Activated naive CD8-positive, alpha-beta T cell (primary cell): ENCODE data around the gene DGLUCY.

ENCODE experiments used
- H3K27ac Mint-ChIP-seq: one replicate; pipeline ENCODE4 v1.8.0; 2021; ENCODE audit warnings: mixed read lengths
- H3K27me3 Mint-ChIP-seq: one replicate; pipeline ENCODE4 v1.8.0; 2021; ENCODE audit warnings: mixed read lengths
- H3K36me3 Mint-ChIP-seq: one replicate; pipeline ENCODE4 v1.8.0; 2021; ENCODE audit warnings: mixed read lengths
- H3K4me1 Mint-ChIP-seq: one replicate; pipeline ENCODE4 v1.8.0; 2021; ENCODE audit warnings: low read depth, mixed read lengths
- H3K4me3 Mint-ChIP-seq: one replicate; pipeline ENCODE4 v1.8.0; 2021; ENCODE audit warnings: mild to moderate bottlenecking, mixed read lengths
- H3K9me3 Mint-ChIP-seq: one replicate; pipeline ENCODE4 v1.8.0; 2021; ENCODE audit warnings: low read depth, mixed read lengths

The DGLUCY gene

GRCh38 chr14:91249841-91250616 lies 136.2 kb downstream of the DGLUCY start:
- H3K36me3 Mint-ChIP-seq: peaks cover 8% of the 10 kb centered on the region

GRCh38 chr14:91250912-91251311 lies 137.0 kb downstream of the DGLUCY start:
- Mint-ChIP-seq H3K36me3 (peaks cover 8% of the 10 kb centered on the region), H3K4me1 (peaks cover 74% of the 10 kb centered on the region), H3K4me3 (peak overlapping the region; percentile 7), H3K27ac (peak overlapping the region; percentile 78), H3K27me3 (no peaks in the 10 kb centered on the region), H3K9me3 (peaks cover 4% of the 10 kb centered on the region)

More at GRCh38 chr14:91249841-91250616, 136.2 kb downstream of the DGLUCY start:
- Mint-ChIP-seq H3K4me1 (peaks cover 77% of the 10 kb centered on the region), H3K9me3 (peaks cover 4% of the 10 kb centered on the region), H3K27ac (peak overlapping the region; percentile 78), H3K27me3 (no peaks in the 10 kb centered on the region), H3K4me3 (peak overlapping the region; percentile 38)

GRCh38 chr14:91252871-91253794 lies 139.3 kb downstream of the DGLUCY start:
- Mint-ChIP-seq H3K4me3 (peak overlapping the region; percentile 51), H3K27me3 (no peaks in the 10 kb centered on the region), H3K4me1 (peaks cover 63% of the 10 kb centered on the region), H3K27ac (peak overlapping the region; percentile 78), H3K9me3 (no peaks in the 10 kb centered on the region), H3K36me3 (peaks cover 2% of the 10 kb centered on the region)

GRCh38 chr14:91253795-91254323 lies 140.0 kb downstream of the DGLUCY start:
- peaks cover 57% of the 10 kb centered on the region for H3K4me1 Mint-ChIP-seq
- H3K27ac Mint-ChIP-seq: peak overlapping the region; percentile 86
- H3K27me3 Mint-ChIP-seq: no peaks in the 10 kb centered on the region
- peak overlapping the region; percentile 78 for H3K4me3 Mint-ChIP-seq
- H3K36me3 Mint-ChIP-seq: peaks cover 2% of the 10 kb centered on the region
- no peaks in the 10 kb centered on the region for H3K9me3 Mint-ChIP-seq

GRCh38 chr14:91254461-91254860 lies 140.6 kb downstream of the DGLUCY start:
- peaks cover 55% of the 10 kb centered on the region for H3K4me1 Mint-ChIP-seq
- H3K9me3 Mint-ChIP-seq: no peaks in the 10 kb centered on the region
- peak overlapping the region; percentile 78 for H3K4me3 Mint-ChIP-seq
- peaks cover 2% of the 10 kb centered on the region for H3K36me3 Mint-ChIP-seq
- H3K27ac Mint-ChIP-seq: peak overlapping the region; percentile 86
- no peaks in the 10 kb centered on the region for H3K27me3 Mint-ChIP-seq

GRCh38 chr14:91255026-91255695 lies 141.3 kb downstream of the DGLUCY start:
- H3K9me3 Mint-ChIP-seq: no peaks in the 10 kb centered on the region
- H3K27me3 Mint-ChIP-seq: no peaks in the 10 kb centered on the region
- no peak overlapping the region for H3K4me3 Mint-ChIP-seq
- peaks cover 2% of the 10 kb centered on the region for H3K36me3 Mint-ChIP-seq
- peak overlapping the region; percentile 86 for H3K27ac Mint-ChIP-seq
- peaks cover 51% of the 10 kb centered on the region for H3K4me1 Mint-ChIP-seq

- no peaks in the 10 kb centered on the region for H3K9me3 Mint-ChIP-seq
- H3K27me3 Mint-ChIP-seq: no peaks in the 10 kb centered on the region
- H3K36me3 Mint-ChIP-seq: peaks cover 2% of the 10 kb centered on the region
- peaks cover 46% of the 10 kb centered on the region for H3K4me1 Mint-ChIP-seq
- no peak overlapping the region for H3K27ac Mint-ChIP-seq
- H3K4me3 Mint-ChIP-seq: no peak overlapping the region
Measured at GRCh38 chr14:91256661-91257060, 142.8 kb downstream of the DGLUCY start.

GRCh38 chr14:91257328-91258010 lies 143.6 kb downstream of the DGLUCY start:
- H3K36me3 Mint-ChIP-seq: peaks cover 2% of the 10 kb centered on the region
- H3K27me3 Mint-ChIP-seq: no peaks in the 10 kb centered on the region
- H3K9me3 Mint-ChIP-seq: no peaks in the 10 kb centered on the region
- no peak overlapping the region for H3K4me3 Mint-ChIP-seq
- peaks cover 40% of the 10 kb centered on the region for H3K4me1 Mint-ChIP-seq
- H3K27ac Mint-ChIP-seq: no peak overlapping the region

- H3K27ac Mint-ChIP-seq: no peak overlapping the region
- no peaks in the 10 kb centered on the region for H3K36me3 Mint-ChIP-seq
- H3K27me3 Mint-ChIP-seq: no peaks in the 10 kb centered on the region
- H3K9me3 Mint-ChIP-seq: no peaks in the 10 kb centered on the region
- peaks cover 39% of the 10 kb centered on the region for H3K4me1 Mint-ChIP-seq
- H3K4me3 Mint-ChIP-seq: no peak overlapping the region
Measured at GRCh38 chr14:91258011-91258618, 144.2 kb downstream of the DGLUCY start.

- Mint-ChIP-seq H3K9me3 (no peaks in the 10 kb centered on the region), H3K4me1 (peaks cover 44% of the 10 kb centered on the region), H3K4me3 (no peak overlapping the region), H3K27ac (peak overlapping the region; percentile 29), H3K27me3 (no peaks in the 10 kb centered on the region), H3K36me3 (no peaks in the 10 kb centered on the region)
Measured at GRCh38 chr14:91258876-91259275, 145.0 kb downstream of the DGLUCY start.

GRCh38 chr14:91261115-91261514 lies 147.2 kb downstream of the DGLUCY start:
- H3K36me3 Mint-ChIP-seq: no peaks in the 10 kb centered on the region
- no peaks in the 10 kb centered on the region for H3K27me3 Mint-ChIP-seq
- H3K4me3 Mint-ChIP-seq: no peak overlapping the region
- no peak overlapping the region for H3K27ac Mint-ChIP-seq
- no peaks in the 10 kb centered on the region for H3K9me3 Mint-ChIP-seq
- peaks cover 44% of the 10 kb centered on the region for H3K4me1 Mint-ChIP-seq

- H3K4me1 Mint-ChIP-seq: peaks cover 48% of the 10 kb centered on the region
- no peak overlapping the region for H3K4me3 Mint-ChIP-seq
- H3K27me3 Mint-ChIP-seq: no peaks in the 10 kb centered on the region
- no peaks in the 10 kb centered on the region for H3K36me3 Mint-ChIP-seq
- H3K9me3 Mint-ChIP-seq: no peaks in the 10 kb centered on the region
- H3K27ac Mint-ChIP-seq: no peak overlapping the region
Measured at GRCh38 chr14:91261986-91262549, 148.2 kb downstream of the DGLUCY start.

GRCh38 chr14:91263329-91263728 lies 149.5 kb downstream of the DGLUCY start:
- peak overlapping the region; percentile 78 for H3K4me3 Mint-ChIP-seq
- H3K4me1 Mint-ChIP-seq: peaks cover 52% of the 10 kb centered on the region
- peaks cover 6% of the 10 kb centered on the region for H3K36me3 Mint-ChIP-seq
- H3K9me3 Mint-ChIP-seq: no peaks in the 10 kb centered on the region
- no peaks in the 10 kb centered on the region for H3K27me3 Mint-ChIP-seq
- H3K27ac Mint-ChIP-seq: peak overlapping the region; percentile 52
